Neural cell (in vitro differentiated cells): ENCODE measurements around the gene HAS3.

Source experiments
- EP300 ChIP-seq: fragments of 450-650 bp; conservative IDR thresholded peaks from 2 replicates; pipeline ENCODE4 v1.6.1; 2014; ENCODE audit warnings: antibody characterized with exemption, mild to moderate bottlenecking, moderate library complexity; ENCODE audit not compliant: poor library complexity, severe bottlenecking
- EZH2 ChIP-seq: fragments of 200-600, 300-800 bp; shearing (Covaris generic), sonication (generic); IDR thresholded peaks from 2 replicates; pipeline ENCODE4 v1.6.1; 2014; ENCODE audit warnings: antibody characterized with exemption, low read length, borderline replicate concordance, mild to moderate bottlenecking; ENCODE audit not compliant: insufficient read depth, poor library complexity, severe bottlenecking
- MXI1 ChIP-seq: fragments of 450-650 bp; conservative IDR thresholded peaks from 2 replicates; pipeline ENCODE4 v1.6.1; 2014; ENCODE audit warnings: antibody characterized with exemption, mild to moderate bottlenecking; ENCODE audit not compliant: poor library complexity, severe bottlenecking
- POLR2AphosphoS5 ChIP-seq: IDR thresholded peaks from 2 replicates; pipeline ENCODE4 v1.6.1; 2012
- RAD21 ChIP-seq: fragments of 450-650 bp; conservative IDR thresholded peaks from 2 replicates; pipeline ENCODE4 v1.6.1; 2014; ENCODE audit warnings: antibody characterized with exemption, mild to moderate bottlenecking, moderate library complexity
- REST ChIP-seq: IDR thresholded peaks from 2 replicates; pipeline ENCODE4 v1.6.1; 2012; ENCODE audit warnings: borderline replicate concordance
- SMC3 ChIP-seq: fragments of 450-650 bp; conservative IDR thresholded peaks from 2 replicates; pipeline ENCODE4 v1.6.1; 2014; ENCODE audit warnings: antibody characterized with exemption, mild to moderate bottlenecking, moderate library complexity; ENCODE audit not compliant: poor library complexity
- TAF1 ChIP-seq: IDR thresholded peaks from 2 replicates; pipeline ENCODE4 v1.6.1; 2012; ENCODE audit warnings: low read depth
- TF ChIP-seq, protein P1 (sequence below): fragments of 450-650 bp; IDR thresholded peaks from 2 replicates; pipeline ENCODE4 v1.5.1; 2014; ENCODE audit warnings: antibody characterized with exemption, mild to moderate bottlenecking, moderate library complexity; ENCODE audit not compliant: poor library complexity, severe bottlenecking

- TF ChIP-seq, protein P1, sequence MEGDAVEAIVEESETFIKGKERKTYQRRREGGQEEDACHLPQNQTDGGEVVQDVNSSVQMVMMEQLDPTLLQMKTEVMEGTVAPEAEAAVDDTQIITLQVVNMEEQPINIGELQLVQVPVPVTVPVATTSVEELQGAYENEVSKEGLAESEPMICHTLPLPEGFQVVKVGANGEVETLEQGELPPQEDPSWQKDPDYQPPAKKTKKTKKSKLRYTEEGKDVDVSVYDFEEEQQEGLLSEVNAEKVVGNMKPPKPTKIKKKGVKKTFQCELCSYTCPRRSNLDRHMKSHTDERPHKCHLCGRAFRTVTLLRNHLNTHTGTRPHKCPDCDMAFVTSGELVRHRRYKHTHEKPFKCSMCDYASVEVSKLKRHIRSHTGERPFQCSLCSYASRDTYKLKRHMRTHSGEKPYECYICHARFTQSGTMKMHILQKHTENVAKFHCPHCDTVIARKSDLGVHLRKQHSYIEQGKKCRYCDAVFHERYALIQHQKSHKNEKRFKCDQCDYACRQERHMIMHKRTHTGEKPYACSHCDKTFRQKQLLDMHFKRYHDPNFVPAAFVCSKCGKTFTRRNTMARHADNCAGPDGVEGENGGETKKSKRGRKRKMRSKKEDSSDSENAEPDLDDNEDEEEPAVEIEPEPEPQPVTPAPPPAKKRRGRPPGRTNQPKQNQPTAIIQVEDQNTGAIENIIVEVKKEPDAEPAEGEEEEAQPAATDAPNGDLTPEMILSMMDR, result no peak
- TF ChIP-seq REST (no peak), RAD21 (no peak), POLR2AphosphoS5 (no peak), TAF1 (no peak), EZH2 (no peak), SMC3 (no peak), MXI1 (no peak), EP300 (no peak)
These were observed 5.9 kb downstream of the HAS3 start for GRCh38 chr16:69111216-69111875.
